ENCODE data around the gene ATP6V1B1. TPM values are rescaled to one million over a fixed set of nuclear protein-coding genes. Genes with fewer than 3 reads are reported as not detected.

ATP6V1B1 gene
- total RNA-seq, 1 donor from 2014 or later, result 2.1 TPM

GRCh38 chr2:70906439-70907005, 29.2 kb upstream of the ATP6V1B1 start:
- TF ChIP-seq CTCF (IDR thresholded peaks at IDR 0.05), result no peak
- Histone ChIP-seq H3K27ac (no peak overlapping the region), H3K9me3 (no peaks in the 10 kb centered on the region), H3K4me3 (no peak overlapping the region), H3K36me3 (no peaks in the 10 kb centered on the region), H3K27me3 (peaks cover 88% of the 10 kb centered on the region), H3K4me1 (no peaks in the 10 kb centered on the region)
- DNase-seq, result no peak
- intact Hi-C loops (cut with DNase I), result no loop called here
- no peak for ATAC-seq

- ATAC-seq, result peak; percentile 66
- Histone ChIP-seq H3K9me3 (no peaks in the 10 kb centered on the region), H3K36me3 (no peaks in the 10 kb centered on the region), H3K4me3 (peak overlapping the region; percentile 29), H3K27ac (no peak overlapping the region), H3K4me1 (no peaks in the 10 kb centered on the region), H3K27me3 (peaks cover 87% of the 10 kb centered on the region)
- no peak for TF ChIP-seq CTCF (IDR thresholded peaks at IDR 0.05)
- DNase-seq, result no peak
- intact Hi-C loops (cut with DNase I), result no loop called here
These were observed 28.3 kb upstream of the ATP6V1B1 start for GRCh38 chr2:70907130-70908057.

GRCh38 chr2:70916291-70916690, 19.4 kb upstream of the ATP6V1B1 start:
- intact Hi-C loops (cut with DNase I), result no loop called here
- peaks cover 16% of the 10 kb centered on the region for H3K27me3 ChIP-seq

GRCh38 chr2:70918016-70918415, 17.7 kb upstream of the ATP6V1B1 start:
- no peaks in the 10 kb centered on the region for H3K9me3 ChIP-seq
- H3K27ac ChIP-seq, result no peak overlapping the region
- intact Hi-C loops (cut with DNase I), result no loop called here
- DNase-seq (no peak), ATAC-seq (no peak)
- no peak for TF ChIP-seq CTCF (IDR thresholded peaks at IDR 0.05)
- peaks cover 1% of the 10 kb centered on the region for H3K27me3 ChIP-seq
- H3K4me1 ChIP-seq, result no peaks in the 10 kb centered on the region
- H3K4me3 ChIP-seq, result no peak overlapping the region
- no peaks in the 10 kb centered on the region for H3K36me3 ChIP-seq

More at GRCh38 chr2:70916291-70916690, 19.4 kb upstream of the ATP6V1B1 start:
- DNase-seq, result no peak
- Histone ChIP-seq H3K4me1 (no peaks in the 10 kb centered on the region), H3K27ac (no peak overlapping the region), H3K36me3 (no peaks in the 10 kb centered on the region), H3K9me3 (no peaks in the 10 kb centered on the region), H3K4me3 (no peak overlapping the region)
- no peak for TF ChIP-seq CTCF (IDR thresholded peaks at IDR 0.05)
- ATAC-seq, result no peak

GRCh38 chr2:70919672-70920366, 15.9 kb upstream of the ATP6V1B1 start:
- intact Hi-C loops (cut with DNase I), result no loop called here
- TF ChIP-seq CTCF (IDR thresholded peaks at IDR 0.05), result peak; percentile 90
- ATAC-seq, result peak; percentile 96

More at GRCh38 chr2:70919672-70920366, 15.9 kb upstream of the ATP6V1B1 start:
- Histone ChIP-seq H3K9me3 (no peaks in the 10 kb centered on the region), H3K4me1 (no peaks in the 10 kb centered on the region), H3K4me3 (no peak overlapping the region), H3K27ac (no peak overlapping the region), H3K36me3 (no peaks in the 10 kb centered on the region), H3K27me3 (no peaks in the 10 kb centered on the region)
- DNase-seq, result peak; percentile 88
